Measurements from ENCODE around the gene ERCC8.

The ERCC8 gene

GRCh38 chr5:60841361-60841760 lies 103.5 kb downstream of the ERCC8 start:
- TF ChIP-seq MAX (IDR thresholded peaks at IDR 0.05) (no peak), EGR1 (IDR thresholded peaks at IDR 0.05) (no peak), TAF1 (IDR thresholded peaks at IDR 0.05; ENCODE audit: low read depth) (no peak), EP300 (IDR thresholded peaks at IDR 0.05; ENCODE audit: borderline replicate concordance) (no peak), YY1 (IDR thresholded peaks at IDR 0.05; ENCODE audit: low read depth) (no peak), CEBPB (IDR thresholded peaks at IDR 0.05) (no peak), USF1 (IDR thresholded peaks at IDR 0.05) (no peak), TEAD4 (IDR thresholded peaks at IDR 0.05) (no peak)

- TF ChIP-seq YY1 (IDR thresholded peaks at IDR 0.05; ENCODE audit: low read depth) (no peak), EGR1 (IDR thresholded peaks at IDR 0.05) (no peak), USF1 (IDR thresholded peaks at IDR 0.05) (no peak), TCF12 (IDR thresholded peaks at IDR 0.05; ENCODE audit: low read depth) (no peak)
These were observed 108.7 kb downstream of the ERCC8 start for GRCh38 chr5:60836131-60836530.

- TF ChIP-seq YY1 (IDR thresholded peaks at IDR 0.05; ENCODE audit: low read depth) (no peak), TCF12 (IDR thresholded peaks at IDR 0.05; ENCODE audit: low read depth) (no peak), CREB1 (IDR thresholded peaks at IDR 0.05; ENCODE audit: low read depth) (no peak), REST (IDR thresholded peaks at IDR 0.05; ENCODE audit: low read depth) (no peak), NFIC (IDR thresholded peaks at IDR 0.05) (no peak), USF1 (IDR thresholded peaks at IDR 0.05) (no peak), CEBPB (IDR thresholded peaks at IDR 0.05) (no peak), MAX (IDR thresholded peaks at IDR 0.05) (no peak), RAD21 (IDR thresholded peaks at IDR 0.05; ENCODE audit: low read depth) (no peak), TAF1 (IDR thresholded peaks at IDR 0.05; ENCODE audit: low read depth) (no peak), TEAD4 (IDR thresholded peaks at IDR 0.05) (no peak), ZBTB7A (IDR thresholded peaks at IDR 0.05; ENCODE audit: low read depth) (no peak), EP300 (IDR thresholded peaks at IDR 0.05; ENCODE audit: borderline replicate concordance) (no peak), EGR1 (IDR thresholded peaks at IDR 0.05) (no peak), FOXM1 (IDR thresholded peaks at IDR 0.05; ENCODE audit: borderline replicate concordance, low read depth) (no peak)
These were observed 109.3 kb downstream of the ERCC8 start for GRCh38 chr5:60835554-60835953.

GRCh38 chr5:60833520-60833919 lies 111.3 kb downstream of the ERCC8 start:
- TF ChIP-seq USF1 (IDR thresholded peaks at IDR 0.05) (no peak), TAF1 (IDR thresholded peaks at IDR 0.05; ENCODE audit: low read depth) (no peak), YY1 (IDR thresholded peaks at IDR 0.05; ENCODE audit: low read depth) (no peak), NFIC (IDR thresholded peaks at IDR 0.05) (no peak), EGR1 (IDR thresholded peaks at IDR 0.05) (no peak), FOXM1 (IDR thresholded peaks at IDR 0.05; ENCODE audit: borderline replicate concordance, low read depth) (no peak), CREB1 (IDR thresholded peaks at IDR 0.05; ENCODE audit: low read depth) (no peak), RAD21 (IDR thresholded peaks at IDR 0.05; ENCODE audit: low read depth) (no peak), TCF12 (IDR thresholded peaks at IDR 0.05; ENCODE audit: low read depth) (no peak)

GRCh38 chr5:60830581-60831127 lies 114.2 kb downstream of the ERCC8 start:
- TF ChIP-seq USF1 (IDR thresholded peaks at IDR 0.05): no peak

- TF ChIP-seq NFIC (IDR thresholded peaks at IDR 0.05): no peak
- no peak for TF ChIP-seq CREB1 (IDR thresholded peaks at IDR 0.05; ENCODE audit: low read depth)
These were observed 115.2 kb downstream of the ERCC8 start for GRCh38 chr5:60829490-60830266.

- TF ChIP-seq NFIC (IDR thresholded peaks at IDR 0.05) (no peak), EGR1 (IDR thresholded peaks at IDR 0.05) (no peak), YY1 (IDR thresholded peaks at IDR 0.05; ENCODE audit: low read depth) (no peak), TCF12 (IDR thresholded peaks at IDR 0.05; ENCODE audit: low read depth) (no peak)
These were observed 117.7 kb downstream of the ERCC8 start for GRCh38 chr5:60827201-60827600.

All from Ishikawa (cell line).